BLaER1 (cell line): Measurements from ENCODE around the gene PBRM1.

Experiments used
- H3K27ac ChIP-seq: shearing (Covaris generic); formaldehyde crosslinking; 2 replicates; pipeline ENCODE4 v1.8.1; 2022
- H3K27me3 ChIP-seq: shearing (Covaris generic); formaldehyde crosslinking; 2 replicates; pipeline ENCODE4 v1.8.1; 2022
- H3K36me3 ChIP-seq: shearing (Covaris generic); formaldehyde crosslinking; 2 replicates; pipeline ENCODE4 v1.8.1; 2022
- H3K4me1 ChIP-seq: shearing (Covaris generic); formaldehyde crosslinking; 2 replicates; pipeline ENCODE4 v1.8.1; 2022
- H3K4me2 ChIP-seq: shearing (Covaris generic); formaldehyde crosslinking; 2 replicates; pipeline ENCODE4 v1.8.1; 2022
- H3K4me3 ChIP-seq: shearing (Covaris generic); formaldehyde crosslinking; 2 replicates; pipeline ENCODE4 v1.8.1; 2022
- H3K9ac ChIP-seq: shearing (Covaris generic); formaldehyde crosslinking; 2 replicates; pipeline ENCODE4 v1.8.1; 2022
- H3K9me3 ChIP-seq: shearing (Covaris generic); formaldehyde crosslinking; 2 replicates; pipeline ENCODE4 v1.8.1; 2022
- H4K20me1 ChIP-seq: shearing (Covaris generic); formaldehyde crosslinking; 2 replicates; pipeline ENCODE4 v1.8.1; 2022
- Cebpa-rat ChIP-seq: shearing (Covaris generic); IDR thresholded peaks from 2 replicates; pipeline ENCODE4 v1.8.1; 2022

The PBRM1 gene

GRCh38 chr3:52544937-52545336, 140.8 kb downstream of the PBRM1 start:
- Histone ChIP-seq H3K4me1 (no peaks in the 10 kb centered on the region), H3K9me3 (no peaks in the 10 kb centered on the region), H3K9ac (no peak overlapping the region), H3K4me3 (no peak overlapping the region), H3K27ac (no peak overlapping the region), H3K27me3 (no peaks in the 10 kb centered on the region), H4K20me1 (peaks cover 59% of the 10 kb centered on the region), H3K36me3 (peaks cover 90% of the 10 kb centered on the region), H3K4me2 (no peak overlapping the region)
- TF ChIP-seq Cebpa-rat, result no peak

GRCh38 chr3:52541050-52541449, 144.7 kb downstream of the PBRM1 start:
- Histone ChIP-seq H3K9me3 (no peaks in the 10 kb centered on the region), H3K36me3 (peaks cover 66% of the 10 kb centered on the region), H3K9ac (no peak overlapping the region), H3K27me3 (no peaks in the 10 kb centered on the region), H3K4me1 (peaks cover 24% of the 10 kb centered on the region), H4K20me1 (peaks cover 79% of the 10 kb centered on the region), H3K27ac (no peak overlapping the region), H3K4me2 (no peak overlapping the region), H3K4me3 (no peak overlapping the region)
- TF ChIP-seq Cebpa-rat, result no peak

GRCh38 chr3:52539010-52539653, 146.6 kb downstream of the PBRM1 start:
- peaks cover 47% of the 10 kb centered on the region for H3K36me3 ChIP-seq
- peak overlapping the region; percentile 39 for H3K27ac ChIP-seq
- H3K9ac ChIP-seq, result no peak overlapping the region
- peaks cover 43% of the 10 kb centered on the region for H3K4me1 ChIP-seq
- no peak overlapping the region for H3K4me3 ChIP-seq
- peak overlapping the region; percentile 95 for H3K4me2 ChIP-seq
- H3K9me3 ChIP-seq, result no peaks in the 10 kb centered on the region
- TF ChIP-seq Cebpa-rat, result no peak
- H3K27me3 ChIP-seq, result no peaks in the 10 kb centered on the region
- peaks cover 60% of the 10 kb centered on the region for H4K20me1 ChIP-seq

GRCh38 chr3:52537726-52538421, 147.8 kb downstream of the PBRM1 start:
- Histone ChIP-seq H4K20me1 (peaks cover 49% of the 10 kb centered on the region), H3K4me3 (peak overlapping the region; percentile 81), H3K27me3 (no peaks in the 10 kb centered on the region), H3K4me1 (peaks cover 45% of the 10 kb centered on the region), H3K9me3 (no peaks in the 10 kb centered on the region), H3K9ac (peak overlapping the region; percentile 87), H3K4me2 (peak overlapping the region; percentile 95), H3K36me3 (peaks cover 37% of the 10 kb centered on the region), H3K27ac (no peak overlapping the region)
- TF ChIP-seq Cebpa-rat, result no peak

- no peaks in the 10 kb centered on the region for H3K9me3 ChIP-seq
- TF ChIP-seq Cebpa-rat, result no peak
- peak overlapping the region; percentile 87 for H3K9ac ChIP-seq
- H4K20me1 ChIP-seq, result peaks cover 47% of the 10 kb centered on the region
- H3K27ac ChIP-seq, result peak overlapping the region; percentile 80
- H3K4me1 ChIP-seq, result peaks cover 52% of the 10 kb centered on the region
- H3K27me3 ChIP-seq, result no peaks in the 10 kb centered on the region
- H3K36me3 ChIP-seq, result peaks cover 34% of the 10 kb centered on the region
- peak overlapping the region; percentile 95 for H3K4me2 ChIP-seq
- H3K4me3 ChIP-seq, result peak overlapping the region; percentile 81
Observed at GRCh38 chr3:52537165-52537620, 148.5 kb downstream of the PBRM1 start.

GRCh38 chr3:52536369-52537164, 149.1 kb downstream of the PBRM1 start, which contains the start of gene UQCC5:
TSS of gene UQCC5 (plus strand) at chr3:52536605. CDS start at chr3:52536756, 151 bp downstream.
- H3K27me3 ChIP-seq, result no peaks in the 10 kb centered on the region
- no peaks in the 10 kb centered on the region for H3K9me3 ChIP-seq
- peak within 1 kb of the TSS; percentile 80 for H3K27ac ChIP-seq
- peak within 1 kb of the TSS; percentile 81 for H3K4me3 ChIP-seq
- peaks cover 28% of the 10 kb centered on the region for H3K36me3 ChIP-seq
- peaks cover 58% of the 10 kb centered on the region for H3K4me1 ChIP-seq
- H3K9ac ChIP-seq, result peak within 1 kb of the TSS; percentile 87
- H4K20me1 ChIP-seq, result peaks cover 53% of the 10 kb centered on the region
- H3K4me2 ChIP-seq, result peak within 1 kb of the TSS; percentile 95
- no peak for TF ChIP-seq Cebpa-rat

- Histone ChIP-seq H4K20me1 (peaks cover 53% of the 10 kb centered on the region), H3K4me2 (peak overlapping the region; percentile 95), H3K9ac (no peak overlapping the region), H3K27ac (no peak overlapping the region), H3K4me1 (peaks cover 64% of the 10 kb centered on the region), H3K4me3 (peak overlapping the region; percentile 25; the same call in 1 of the 2 replicates), H3K27me3 (no peaks in the 10 kb centered on the region), H3K9me3 (no peaks in the 10 kb centered on the region), H3K36me3 (peaks cover 26% of the 10 kb centered on the region)
- TF ChIP-seq Cebpa-rat, result no peak
Observed at GRCh38 chr3:52536112-52536368, 149.7 kb downstream of the PBRM1 start.

GRCh38 chr3:52535411-52536111, 150.2 kb downstream of the PBRM1 start:
- Histone ChIP-seq H3K9me3 (no peaks in the 10 kb centered on the region), H3K9ac (no peak overlapping the region), H3K27me3 (no peaks in the 10 kb centered on the region), H3K4me1 (peaks cover 68% of the 10 kb centered on the region), H3K4me2 (peak overlapping the region; percentile 95), H3K4me3 (peak overlapping the region; percentile 25; the same call in 1 of the 2 replicates), H3K27ac (no peak overlapping the region), H4K20me1 (peaks cover 53% of the 10 kb centered on the region), H3K36me3 (peaks cover 25% of the 10 kb centered on the region; the same call in 1 of the 2 replicates)
- TF ChIP-seq Cebpa-rat, result no peak
